Measurements from ENCODE around the gene ZNF585A.
A peak's percentile ranks its signal among the peaks of the same experiment; 100 is the strongest.
"Not testable (repeated sequence)": the region's sequence is repeated elsewhere in the genome, so short reads cannot be mapped to it uniquely, and the experiment has no call there.

Gene ZNF585A

GRCh38 chr19:37127999-37128820, 44.3 kb downstream of the ZNF585A start:
- no peak overlapping the region for H3K4me3 ChIP-seq (ENCODE audit: low read depth, low read length)
- no peak for TF ChIP-seq CTCF (IDR thresholded peaks at IDR 0.05; ENCODE audit: borderline replicate concordance, insufficient read depth, low read depth, low read length)

GRCh38 chr19:37122093-37122492, 50.4 kb downstream of the ZNF585A start:
- H3K4me3 ChIP-seq (ENCODE audit: low read depth, low read length), result not testable (repeated sequence)

- peak; percentile 19; the same call in 1 of the 2 replicates for TF ChIP-seq CTCF (IDR thresholded peaks at IDR 0.05; ENCODE audit: borderline replicate concordance, insufficient read depth, low read depth, low read length)
Observed at GRCh38 chr19:37114001-37114400, 58.5 kb downstream of the ZNF585A start.

GRCh38 chr19:37111753-37112152, 60.7 kb downstream of the ZNF585A start:
- H3K4me3 ChIP-seq (ENCODE audit: low read depth, low read length), result not testable (repeated sequence)

More at GRCh38 chr19:37114001-37114400, 58.5 kb downstream of the ZNF585A start:
- H3K4me3 ChIP-seq (ENCODE audit: low read depth, low read length), result no peak overlapping the region

GRCh38 chr19:37104135-37104534, 68.4 kb downstream of the ZNF585A start:
- not testable (repeated sequence) for H3K4me3 ChIP-seq (ENCODE audit: low read depth, low read length)

- no peak for TF ChIP-seq CTCF (IDR thresholded peaks at IDR 0.05; ENCODE audit: borderline replicate concordance, insufficient read depth, low read depth, low read length)
- no peak overlapping the region for H3K4me3 ChIP-seq (ENCODE audit: low read depth, low read length)
Observed at GRCh38 chr19:37098570-37098969, 73.9 kb downstream of the ZNF585A start.

GRCh38 chr19:37095859-37096258, 76.6 kb downstream of the ZNF585A start:
- no peak for TF ChIP-seq CTCF (IDR thresholded peaks at IDR 0.05; ENCODE audit: borderline replicate concordance, insufficient read depth, low read depth, low read length)

More at GRCh38 chr19:37095859-37096258, 76.6 kb downstream of the ZNF585A start:
- no peak overlapping the region for H3K4me3 ChIP-seq (ENCODE audit: low read depth, low read length)

Data from GM12875 (cell line).